ENCODE results near the gene GAK. TPM values are rescaled to one million over a fixed set of nuclear protein-coding genes. Genes with fewer than 3 reads are reported as not detected.

The GAK gene
- total RNA-seq, 4 donors from 2014 or later: 34.9 to 48.3 (median 44.5) TPM

DNA sequence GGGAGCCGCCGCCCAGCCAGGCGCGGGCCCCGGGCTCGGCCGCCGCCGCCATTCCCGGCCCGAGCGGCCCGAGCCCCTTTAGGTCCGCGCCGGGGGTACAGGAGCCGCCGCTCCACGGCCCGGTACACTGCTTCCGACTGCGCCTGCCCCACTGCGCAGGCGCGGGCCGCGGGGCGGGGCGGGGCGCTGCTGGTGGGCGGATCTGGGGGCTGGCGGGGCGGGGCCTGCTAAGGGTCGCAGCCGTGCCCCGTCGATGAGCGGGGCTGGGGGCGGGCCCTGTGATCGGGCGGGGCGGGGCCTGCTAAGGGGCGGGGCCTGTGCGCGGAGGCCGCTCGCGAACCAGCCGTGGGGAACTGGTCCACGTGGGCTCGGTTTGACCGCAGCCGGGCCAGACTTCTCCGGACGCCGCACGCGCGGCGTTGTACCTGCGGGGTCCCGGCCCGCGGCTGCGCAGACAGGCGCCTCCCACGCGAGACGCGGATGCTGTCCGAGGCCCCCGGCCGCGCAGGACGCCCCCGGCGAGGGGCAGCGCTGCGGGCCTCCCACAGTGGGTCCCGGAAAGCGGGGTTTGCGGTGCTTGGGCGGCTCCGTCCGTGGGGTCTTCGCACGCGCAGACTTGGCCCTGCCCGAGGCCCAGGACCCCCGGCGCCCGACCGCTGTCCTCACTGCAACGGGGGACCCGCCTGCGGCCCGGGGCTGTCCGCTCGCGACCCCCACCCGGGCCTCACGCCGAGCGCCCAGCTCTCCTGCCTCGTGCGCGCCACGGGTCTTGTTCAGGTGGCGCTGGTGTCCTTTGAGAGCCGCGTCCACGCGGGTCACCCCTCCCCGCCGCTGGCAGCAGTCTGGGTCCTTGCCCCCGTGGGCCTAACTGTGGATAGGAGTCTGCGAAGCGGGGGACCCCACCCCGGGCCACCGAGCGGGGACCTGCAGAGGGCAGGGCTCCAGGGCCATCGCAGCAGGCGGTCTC is 41.6 kb upstream of the GAK start, which contains the start of gene DGKQ:
Gene DGKQ (minus strand): TSS at position 139 of the 967 bp plus-strand sequence. CDS start 87 bp downstream, at position 52.
- TF ChIP-seq POLR2A (IDR thresholded peaks at IDR 0.05) (peak in 1 of 2 donors; percentile 29), CTCF (IDR thresholded peaks at IDR 0.05 in 4 of 5, conservative IDR thresholded peaks at IDR 0.05 in 1 of 5) (no peak)
- in situ Hi-C loops (cut with MboI; ENCODE audit: low sequenced_read_pairs in 4 of 4) (no loop called here), intact Hi-C loops (cut with DNase I; ENCODE audit: low total_unique reads) (loop anchor here (1.0 to 2.0 kb wide), 2 partner anchors 35 to 41 kb away; partner anchors contain the start of genes GAK and TMEM175)
- Histone ChIP-seq H3K4me1 (peaks cover 15 to 16% of the 10 kb centered on the region in 2 donors), H3K27ac (no peak within 1 kb of the TSS), H3K9me3 (no peaks in the 10 kb centered on the region), H3K36me3 (no peaks in the 10 kb centered on the region), H3K27me3 (no peaks in the 10 kb centered on the region), H3K4me3 (peak within 1 kb of the TSS; percentile 73 to 82 (median 79))
- ATAC-seq (peak; percentile 93 to 96), DNase-seq (peak; percentile 79 to 85)

DNA sequence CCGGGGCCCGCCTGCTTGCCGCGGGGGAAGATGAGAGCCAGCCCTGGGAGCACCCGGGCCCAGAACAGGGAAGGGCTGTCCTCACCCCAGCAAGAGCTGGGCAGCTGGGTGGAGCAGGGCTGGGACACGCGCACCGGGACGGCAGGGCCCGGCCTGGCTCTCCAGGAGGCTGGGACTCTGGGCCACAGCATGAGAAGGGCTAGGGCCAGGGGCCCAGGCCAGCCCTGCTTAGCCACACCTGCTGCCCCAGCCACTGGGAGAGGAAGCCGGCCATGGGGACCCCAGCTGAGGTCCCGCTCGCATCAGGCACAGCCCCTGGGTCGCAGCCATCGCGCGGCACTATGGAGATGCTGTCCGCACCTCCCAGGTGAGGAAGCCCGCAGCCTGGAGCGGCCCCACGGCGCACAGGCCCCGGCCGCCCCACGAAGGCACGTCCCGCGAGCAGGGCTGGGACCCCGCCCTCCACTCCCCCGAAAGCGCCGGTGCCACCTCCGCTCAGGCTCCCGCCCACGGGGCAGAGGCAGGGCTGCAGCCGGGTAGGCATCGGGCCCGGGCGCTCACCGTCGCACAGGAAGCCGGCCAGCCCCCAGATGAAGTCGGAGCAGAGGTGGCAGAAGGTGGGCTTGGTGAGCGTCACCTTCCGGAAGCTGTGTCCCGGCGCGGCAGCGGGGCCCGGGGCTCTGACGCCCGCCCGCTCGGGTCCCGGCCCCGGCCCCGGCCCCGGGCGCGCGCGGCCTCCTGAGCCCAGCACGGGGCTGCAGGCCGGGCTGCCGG is 40.7 kb upstream of the GAK start:
- in situ Hi-C loops (cut with MboI; ENCODE audit: low sequenced_read_pairs in 4 of 4): no loop called here
- ATAC-seq: peak; percentile 54 to 58
- Histone ChIP-seq H3K36me3 (no peaks in the 10 kb centered on the region), H3K4me3 (peak overlapping the region; percentile 73 to 82 (median 79)), H3K4me1 (peaks cover 15 to 16% of the 10 kb centered on the region in 2 donors), H3K27ac (no peak overlapping the region), H3K27me3 (no peaks in the 10 kb centered on the region), H3K9me3 (no peaks in the 10 kb centered on the region)
- TF ChIP-seq POLR2A (IDR thresholded peaks at IDR 0.05) (no peak), CTCF (IDR thresholded peaks at IDR 0.05 in 4 of 5, conservative IDR thresholded peaks at IDR 0.05 in 1 of 5) (no peak)
- DNase-seq: no peak
- intact Hi-C loops (cut with DNase I; ENCODE audit: low total_unique reads): loop anchor here (1.0 to 2.0 kb wide), 2 partner anchors 36 to 41 kb away; partner anchors contain the start of genes GAK and TMEM175

DNA sequence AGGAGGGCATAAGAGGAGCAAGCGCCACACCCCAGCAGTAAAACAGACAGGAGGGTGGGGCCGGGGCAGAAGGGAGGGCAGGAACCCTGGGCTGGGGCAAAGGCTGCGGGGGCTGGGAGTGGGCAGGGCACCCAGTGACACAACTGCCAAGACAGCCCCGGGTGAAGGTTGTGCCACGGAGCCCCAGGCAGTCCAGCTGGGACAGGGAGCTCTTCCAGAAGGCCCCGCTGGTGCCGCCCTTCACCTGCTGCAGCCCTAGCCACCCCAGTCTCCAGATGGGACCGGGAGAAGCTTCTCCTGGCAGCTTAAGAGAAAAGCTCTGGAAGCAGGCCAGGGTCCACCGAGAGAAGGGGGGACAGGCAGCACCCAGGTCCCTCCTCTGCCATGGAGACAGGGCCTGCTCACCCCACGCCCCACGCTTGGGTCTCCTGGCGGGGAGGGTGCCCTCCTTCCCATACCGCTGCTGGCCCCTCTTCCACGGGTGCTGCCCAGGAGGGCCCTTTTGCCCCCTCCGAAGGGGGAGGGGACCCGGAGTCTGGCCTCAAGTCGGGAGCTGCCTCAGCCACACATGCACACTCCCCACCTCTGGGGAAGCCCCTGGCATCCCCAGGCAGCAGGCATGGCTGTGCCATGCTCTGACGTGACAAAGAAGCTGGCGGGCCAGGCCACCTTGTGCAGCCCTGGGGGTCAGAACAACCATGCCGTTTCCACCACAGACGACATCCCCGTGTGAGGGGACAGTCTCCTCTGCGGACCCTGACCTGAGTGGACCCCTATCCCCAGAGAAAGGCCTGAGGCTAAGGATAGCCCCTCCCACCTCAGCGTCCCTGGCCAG is 39.8 kb upstream of the GAK start:
- Histone ChIP-seq H3K36me3 (no peaks in the 10 kb centered on the region), H3K9me3 (no peaks in the 10 kb centered on the region), H3K27me3 (no peaks in the 10 kb centered on the region), H3K4me3 (peak overlapping the region; percentile 73 to 82 (median 79)), H3K27ac (no peak overlapping the region), H3K4me1 (peaks cover 15 to 16% of the 10 kb centered on the region in 2 donors)
- in situ Hi-C loops (cut with MboI; ENCODE audit: low sequenced_read_pairs in 4 of 4) (no loop called here), intact Hi-C loops (cut with DNase I; ENCODE audit: low total_unique reads) (loop anchor here (2.0 kb wide), 1 partner anchor 37 kb away; no protein-coding TSS in a partner anchor)
- DNase-seq (no peak), ATAC-seq (no peak)
- no peak for TF ChIP-seq CTCF (IDR thresholded peaks at IDR 0.05 in 4 of 5, conservative IDR thresholded peaks at IDR 0.05 in 1 of 5)
- no peak for TF ChIP-seq POLR2A (IDR thresholded peaks at IDR 0.05)

All from gastrocnemius medialis (tissue), 4 donors.